Mesendoderm (in vitro differentiated cells): ENCODE results near the gene ANK3.

ENCODE experiments used
- DNase-seq: peaks from one replicate; pipeline ENCODE4 v3.0.0; 2013
- H2AK5ac ChIP-seq: 2 replicates; pipeline ENCODE4 v1.6.1; 2013; ENCODE audit warnings: low read length, inconsistent platforms
- H2BK120ac ChIP-seq: 2 replicates; pipeline ENCODE4 v1.6.1; 2013; ENCODE audit warnings: low read depth, mild to moderate bottlenecking, low read length, moderate library complexity, mixed read lengths
- H2BK15ac ChIP-seq: replicated peaks from 2 replicates; pipeline ENCODE4 v1.6.1; 2013; ENCODE audit warnings: low read depth, mild to moderate bottlenecking, moderate library complexity
- H2BK5ac ChIP-seq: 2 replicates; pipeline ENCODE4 v1.6.1; 2013; ENCODE audit warnings: low read length, inconsistent platforms
- H3K18ac ChIP-seq: 2 replicates; pipeline ENCODE4 v1.6.1; 2013; ENCODE audit warnings: mild to moderate bottlenecking, low read length, mixed read lengths
- H3K23ac ChIP-seq: one replicate; pipeline ENCODE4 v1.6.1; 2013; ENCODE audit warnings: low read length
- H3K27ac ChIP-seq: 2 replicates; pipeline ENCODE4 v1.5.1; 2013; ENCODE audit warnings: low read depth, mild to moderate bottlenecking, inconsistent platforms, low read length, moderate library complexity
- H3K27me3 ChIP-seq: 2 replicates; pipeline ENCODE4 v1.6.1; 2013; ENCODE audit warnings: low read length, control low read depth, mild to moderate bottlenecking, inconsistent platforms; ENCODE audit not compliant: insufficient read depth, poor library complexity
- H3K36me3 ChIP-seq: 2 replicates; pipeline ENCODE4 v1.6.1; 2013; ENCODE audit warnings: low read length, inconsistent platforms; ENCODE audit not compliant: control insufficient read depth, insufficient read depth
- H3K4ac ChIP-seq: one replicate; pipeline ENCODE4 v1.6.1; 2013; ENCODE audit warnings: low read depth, mild to moderate bottlenecking, low read length, moderate library complexity
- H3K4me1 ChIP-seq: 2 replicates; pipeline ENCODE4 v1.6.1; 2013; ENCODE audit warnings: low read depth, low read length, inconsistent platforms; ENCODE audit not compliant: control insufficient read depth
- H3K4me2 ChIP-seq: 2 replicates; pipeline ENCODE4 v1.6.1; 2013; ENCODE audit warnings: low read length
- H3K4me3 ChIP-seq: 2 replicates; pipeline ENCODE4 v1.5.1; 2013; ENCODE audit warnings: mild to moderate bottlenecking, low read length
- H3K56ac ChIP-seq: one replicate; pipeline ENCODE4 v1.6.1; 2013; ENCODE audit warnings: low read length
- H3K79me1 ChIP-seq: 2 replicates; pipeline ENCODE4 v1.6.1; 2013; ENCODE audit warnings: low read length, inconsistent platforms
- H3K79me2 ChIP-seq: 2 replicates; pipeline ENCODE4 v1.6.1; 2013; ENCODE audit warnings: mild to moderate bottlenecking, low read length; ENCODE audit not compliant: control insufficient read depth, insufficient read depth
- H3K9ac ChIP-seq: 2 replicates; pipeline ENCODE4 v1.6.1; 2013; ENCODE audit warnings: low read length, inconsistent platforms
- H4K5ac ChIP-seq: one replicate; pipeline ENCODE4 v1.6.1; 2013; ENCODE audit warnings: low read length
- H4K8ac ChIP-seq: one replicate; pipeline ENCODE4 v1.6.1; 2013; ENCODE audit warnings: low read depth, mild to moderate bottlenecking, control low read depth, low read length, moderate library complexity
- WGBS: extraction: QIAGEN DNeasy Blood & Tissue Kit; methylation state at CpG from one replicate; pipeline ENCODE4 v1.1.7; 2013; ENCODE audit warnings: low lambda C conversion rate, missing lambda C conversion rate; ENCODE audit not compliant: insufficient coverage; ENCODE audit errors: extremely low coverage; 5-methylcytosine and 5-hydroxymethylcytosine counted together

Gene ANK3

DNA sequence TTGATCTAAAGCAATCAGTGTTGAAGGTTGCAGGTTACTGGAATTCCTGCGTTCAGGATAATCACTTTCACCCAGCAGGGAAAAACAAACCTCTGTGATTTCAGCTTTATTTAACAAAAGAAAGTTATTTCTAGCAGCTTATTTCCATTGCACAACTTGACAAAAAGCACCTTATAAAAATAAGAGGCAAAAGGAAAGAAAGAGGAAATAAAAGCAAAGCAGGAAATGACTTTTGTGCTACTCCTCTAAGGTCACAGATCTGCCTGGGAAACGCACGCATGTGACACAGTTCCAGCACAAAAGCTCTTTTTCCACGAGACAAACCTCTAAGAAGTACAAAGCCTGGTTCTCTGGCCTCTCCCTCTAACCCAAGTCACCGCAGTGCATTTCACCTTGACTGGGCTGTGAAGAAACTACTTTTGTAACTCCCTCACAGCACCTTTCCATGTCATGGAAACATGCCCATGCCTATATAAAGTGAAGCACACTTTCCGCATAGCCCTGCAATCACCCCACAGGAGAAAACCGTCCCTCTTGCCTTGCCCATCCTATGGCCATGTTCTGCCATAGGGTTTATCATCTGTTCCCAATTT lies 870 bp downstream of the ANK3 start:
- Histone ChIP-seq H3K18ac (no peak overlapping the region), H3K9ac (no peak overlapping the region), H3K4me2 (no peak overlapping the region), H2BK120ac (no peak overlapping the region), H3K4ac (no peak overlapping the region), H4K5ac (no peak overlapping the region), H2BK5ac (no peak overlapping the region), H3K4me3 (no peak overlapping the region), H3K4me1 (peaks cover 5% of the 10 kb centered on the region), H2BK15ac (no peak overlapping the region), H3K27me3 (no peaks in the 10 kb centered on the region), H3K56ac (no peak overlapping the region), H3K23ac (no peak overlapping the region), H3K36me3 (no peaks in the 10 kb centered on the region), H3K79me2 (no peaks in the 10 kb centered on the region), H3K27ac (no peak overlapping the region), H4K8ac (no peak overlapping the region), H2AK5ac (no peak overlapping the region), H3K79me1 (no peaks in the 10 kb centered on the region)
- DNase-seq = peak; percentile 21
- WGBS = no CpG with 5 or more reads among the region's 7 CpGs

DNA sequence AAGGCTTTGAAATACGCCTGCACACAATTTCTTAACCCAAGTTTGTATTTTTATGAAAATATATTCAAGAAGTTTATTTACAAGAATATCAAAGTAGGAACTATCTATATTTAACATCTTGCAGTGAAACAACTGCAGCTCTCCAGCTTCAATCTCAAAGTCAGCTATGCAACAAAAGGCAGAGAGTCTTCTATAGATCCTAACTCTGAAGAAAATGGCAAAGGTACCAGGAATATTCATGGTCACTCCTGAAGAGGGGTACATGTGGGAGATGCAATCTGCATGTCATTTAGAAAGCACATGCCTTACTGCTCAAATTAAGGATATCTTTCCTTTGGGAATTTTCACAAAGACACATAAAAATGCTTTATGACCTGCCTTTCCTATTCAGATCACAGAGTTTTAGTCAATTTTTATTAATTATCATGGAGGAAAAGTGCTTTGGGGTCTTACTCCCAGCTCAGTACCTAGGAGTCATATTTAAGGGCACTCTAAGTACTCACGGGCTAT lies 1.5 kb downstream of the ANK3 start:
- H2BK5ac ChIP-seq = no peak overlapping the region
- peaks cover 5% of the 10 kb centered on the region for H3K4me1 ChIP-seq
- WGBS = no CpG with 5 or more reads among the region's 2 CpGs

DNA sequence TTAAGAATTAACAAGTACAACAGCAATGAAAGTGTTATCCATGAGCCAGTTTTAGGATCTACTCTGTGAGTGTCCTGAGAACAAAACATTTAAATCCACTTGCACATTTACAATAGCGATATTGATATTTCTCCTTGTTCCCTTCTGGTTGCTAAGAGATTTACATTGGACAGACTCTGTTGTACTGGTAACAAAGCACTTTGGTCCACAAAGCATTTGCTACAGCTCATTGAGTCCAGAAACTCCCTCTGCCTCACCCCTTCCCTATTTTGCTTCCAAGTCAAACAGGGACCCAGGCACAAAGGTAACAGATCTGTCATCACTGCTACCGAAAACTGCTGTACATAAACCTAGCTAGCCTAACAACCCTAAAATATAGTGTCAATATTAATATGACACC lies 2.1 kb downstream of the ANK3 start:
- no peak overlapping the region for H3K23ac ChIP-seq
- no peak overlapping the region for H4K5ac ChIP-seq
- H2AK5ac ChIP-seq = no peak overlapping the region
- no peak overlapping the region for H3K4me2 ChIP-seq
- H3K18ac ChIP-seq = no peak overlapping the region
- H3K9ac ChIP-seq = no peak overlapping the region
- no peak overlapping the region for H2BK120ac ChIP-seq
- H3K79me2 ChIP-seq = no peaks in the 10 kb centered on the region
- no peaks in the 10 kb centered on the region for H3K27me3 ChIP-seq
- peaks cover 5% of the 10 kb centered on the region for H3K4me1 ChIP-seq
- H3K79me1 ChIP-seq = no peaks in the 10 kb centered on the region
- no peak overlapping the region for H3K27ac ChIP-seq
- no peak for DNase-seq
- no peak overlapping the region for H3K56ac ChIP-seq
- no peaks in the 10 kb centered on the region for H3K36me3 ChIP-seq
- H4K8ac ChIP-seq = no peak overlapping the region
- no peak overlapping the region for H3K4ac ChIP-seq
- H3K4me3 ChIP-seq = no peak overlapping the region
- H2BK15ac ChIP-seq = no peak overlapping the region
- no peak overlapping the region for H2BK5ac ChIP-seq
- WGBS = no CpG with 5 or more reads among the region's 2 CpGs

More for the DNA sequence above, 1.5 kb downstream of the ANK3 start:
- H3K4ac ChIP-seq = no peak overlapping the region
- no peak overlapping the region for H3K27ac ChIP-seq
- no peaks in the 10 kb centered on the region for H3K79me2 ChIP-seq
- H3K23ac ChIP-seq = no peak overlapping the region
- H3K4me3 ChIP-seq = no peak overlapping the region
- H3K4me2 ChIP-seq = no peak overlapping the region
- H2AK5ac ChIP-seq = no peak overlapping the region
- no peak overlapping the region for H2BK120ac ChIP-seq
- no peak overlapping the region for H3K56ac ChIP-seq
- H3K9ac ChIP-seq = no peak overlapping the region
- no peaks in the 10 kb centered on the region for H3K79me1 ChIP-seq
- H4K5ac ChIP-seq = no peak overlapping the region
- no peak overlapping the region for H4K8ac ChIP-seq
- H3K18ac ChIP-seq = no peak overlapping the region
- no peaks in the 10 kb centered on the region for H3K27me3 ChIP-seq
- H2BK15ac ChIP-seq = no peak overlapping the region
- H3K36me3 ChIP-seq = no peaks in the 10 kb centered on the region
- DNase-seq = no peak

DNA sequence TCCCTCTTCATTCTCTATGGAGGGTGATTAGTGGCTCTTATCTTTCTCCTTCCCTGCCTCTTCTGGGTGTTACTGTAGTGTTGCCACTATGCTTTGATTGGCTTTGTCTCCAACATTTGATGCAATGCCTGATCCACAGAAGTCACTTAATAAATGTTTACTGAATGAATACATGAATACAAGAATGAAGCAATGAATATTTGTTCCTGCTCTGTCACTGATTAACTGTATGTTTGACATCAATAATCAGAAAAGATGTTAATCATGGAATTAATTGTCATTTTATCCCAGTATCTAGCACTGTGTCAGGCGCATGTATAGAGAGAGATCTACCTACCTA lies 4.3 kb downstream of the ANK3 start:
- Histone ChIP-seq H2BK120ac (no peak overlapping the region), H3K4ac (no peak overlapping the region), H3K27ac (no peak overlapping the region), H3K4me3 (no peak overlapping the region), H3K18ac (no peak overlapping the region), H3K4me1 (peaks cover 5% of the 10 kb centered on the region), H3K79me1 (no peaks in the 10 kb centered on the region), H3K4me2 (no peak overlapping the region), H3K36me3 (no peaks in the 10 kb centered on the region), H3K23ac (no peak overlapping the region), H3K56ac (no peak overlapping the region), H2AK5ac (no peak overlapping the region), H3K27me3 (no peaks in the 10 kb centered on the region), H3K79me2 (no peaks in the 10 kb centered on the region), H4K5ac (no peak overlapping the region), H2BK15ac (no peak overlapping the region), H3K9ac (no peak overlapping the region), H2BK5ac (no peak overlapping the region), H4K8ac (no peak overlapping the region)
- WGBS = no CpG with 5 or more reads among the region's 1 CpG
- no peak for DNase-seq

DNA sequence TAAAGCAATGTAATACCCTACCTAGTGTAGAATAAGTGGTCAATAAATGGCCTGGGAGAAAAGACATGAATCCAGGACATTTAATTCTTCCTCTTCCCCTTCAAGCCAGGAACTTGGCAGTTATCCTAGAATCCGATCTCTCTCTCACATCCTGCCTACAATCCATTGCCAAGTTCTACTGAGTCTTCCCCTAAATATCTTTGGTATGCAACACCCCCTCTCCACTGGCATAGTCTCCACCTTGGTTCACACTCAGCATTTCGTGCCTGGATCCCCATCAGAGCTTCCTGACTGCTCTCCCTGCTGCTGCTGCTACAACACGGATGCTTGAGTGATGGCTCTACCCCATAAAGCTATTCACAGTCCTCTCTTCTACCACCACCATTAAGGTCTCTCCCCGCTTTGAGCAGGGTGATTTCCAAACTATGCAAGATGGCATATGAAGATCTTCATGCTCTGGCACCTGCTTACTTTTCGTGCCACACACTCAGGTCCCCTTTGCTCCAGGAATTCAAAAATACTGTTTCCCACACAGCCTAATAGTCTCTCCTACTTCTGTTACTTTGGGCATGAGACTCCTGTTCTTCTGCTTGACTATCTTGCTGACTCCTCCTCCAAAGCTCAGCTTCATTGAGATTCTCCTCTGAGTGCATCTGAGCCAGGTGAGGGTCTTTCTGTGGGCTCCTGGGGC lies 4.8 kb downstream of the ANK3 start:
- Histone ChIP-seq H2BK5ac (no peak overlapping the region), H3K36me3 (no peaks in the 10 kb centered on the region), H3K56ac (no peak overlapping the region), H2BK15ac (no peak overlapping the region), H3K4me2 (no peak overlapping the region), H3K79me1 (no peaks in the 10 kb centered on the region), H3K27me3 (no peaks in the 10 kb centered on the region), H3K23ac (no peak overlapping the region), H3K4me3 (no peak overlapping the region), H3K18ac (no peak overlapping the region), H3K4me1 (peaks cover 3% of the 10 kb centered on the region), H3K9ac (no peak overlapping the region), H4K8ac (no peak overlapping the region), H3K27ac (no peak overlapping the region), H3K4ac (no peak overlapping the region), H2AK5ac (no peak overlapping the region), H2BK120ac (no peak overlapping the region), H3K79me2 (no peaks in the 10 kb centered on the region), H4K5ac (no peak overlapping the region)
- WGBS = no CpG with 5 or more reads among the region's 5 CpGs
- DNase-seq = peak; percentile 83

DNA sequence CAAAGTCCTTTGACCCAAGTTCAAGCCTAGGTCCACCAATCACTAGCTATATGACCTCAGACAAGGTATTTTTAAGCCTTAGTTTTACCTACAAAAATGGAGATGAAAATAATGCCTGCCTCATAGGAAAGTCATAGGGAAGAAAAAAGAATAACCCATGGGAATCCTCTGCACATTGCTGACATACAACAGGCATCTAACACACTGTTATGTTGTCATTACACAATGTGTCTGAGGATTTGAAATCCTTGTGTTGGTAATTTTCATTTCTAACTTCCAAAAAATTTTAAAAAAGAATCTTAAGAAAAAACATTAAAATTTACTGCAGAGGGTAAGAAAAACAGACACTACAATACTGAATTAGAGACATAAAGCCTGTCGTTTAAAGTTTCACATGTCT lies 5.7 kb downstream of the ANK3 start:
- Histone ChIP-seq H3K23ac (no peak overlapping the region), H4K8ac (no peak overlapping the region), H3K18ac (no peak overlapping the region), H3K4me1 (peaks cover 2% of the 10 kb centered on the region), H3K56ac (no peak overlapping the region), H3K79me1 (no peaks in the 10 kb centered on the region), H4K5ac (no peak overlapping the region), H2BK120ac (no peak overlapping the region), H3K9ac (no peak overlapping the region), H2BK5ac (no peak overlapping the region), H3K27me3 (no peaks in the 10 kb centered on the region), H3K4me2 (no peak overlapping the region), H3K36me3 (no peaks in the 10 kb centered on the region), H3K27ac (no peak overlapping the region), H3K79me2 (no peaks in the 10 kb centered on the region), H2AK5ac (no peak overlapping the region), H3K4me3 (no peak overlapping the region), H2BK15ac (no peak overlapping the region), H3K4ac (no peak overlapping the region)
- no peak for DNase-seq
- no CpG with 5 or more reads among the region's 1 CpG for WGBS
